Progenitor cell of endocrine pancreas (in vitro differentiated cells): ENCODE measurements around the gene KRTAP9-7. TPM values are rescaled to one million over a fixed set of nuclear protein-coding genes. Genes with fewer than 3 reads are reported as not detected.
"Not testable (repeated sequence)": the region's sequence is repeated elsewhere in the genome, so short reads cannot be mapped to it uniquely, and the experiment has no call there.

Experiments used
- DNase-seq: peaks from one replicate; pipeline ENCODE4 v3.0.0; 2021; ENCODE audit warnings: low spot score; ENCODE audit not compliant: unreplicated experiment
- H3K27ac Mint-ChIP-seq: 2 replicates; pipeline ENCODE4 v1.8.0; 2021; ENCODE audit warnings: mild to moderate bottlenecking, moderate library complexity, mixed read lengths
- H3K27me3 Mint-ChIP-seq: 2 replicates; pipeline ENCODE4 v1.8.0; 2021; ENCODE audit warnings: mixed read lengths
- H3K36me3 Mint-ChIP-seq: 2 replicates; pipeline ENCODE4 v1.8.0; 2022; ENCODE audit warnings: mixed read lengths; ENCODE audit not compliant: insufficient read depth
- H3K4me1 Mint-ChIP-seq: 2 replicates; pipeline ENCODE4 v1.8.0; 2021; ENCODE audit warnings: low read depth, mixed read lengths
- H3K4me3 Mint-ChIP-seq: 2 replicates; pipeline ENCODE4 v1.8.0; 2021; ENCODE audit warnings: low read depth, mild to moderate bottlenecking, moderate library complexity, mixed read lengths
- H3K9me3 Mint-ChIP-seq: 2 replicates; pipeline ENCODE4 v1.8.0; 2021; ENCODE audit warnings: low read depth, mixed read lengths
- long read RNA-seq: library from polyadenylated mRNA; unstranded; transcript quantifications from one replicate; pipeline ENCODE4 v2.0.0, GENCODE V29; 2020
- total RNA-seq: library from RNA; stranded (reverse); gene quantifications from 2 replicates; pipeline ENCODE4 v1.2.1, GENCODE V29; 2021
- TF ChIP-seq, protein P1 (sequence below): fragments of 200-600 bp; sonication (generic); IDR thresholded peaks from one replicate; pipeline ENCODE4 v1.5.0; 2021; ENCODE audit warnings: antibody characterized with exemption, mild to moderate bottlenecking; ENCODE audit not compliant: unreplicated experiment

The KRTAP9-7 gene, protein sequence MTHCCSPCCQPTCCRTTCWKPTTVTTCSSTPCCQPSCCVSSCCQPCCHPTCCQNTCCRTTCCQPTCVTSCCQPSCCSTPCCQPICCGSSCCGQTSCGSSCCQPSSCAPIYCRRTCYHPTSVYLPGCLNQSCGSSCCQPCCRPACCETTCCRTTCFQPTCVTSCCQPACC
- not detected in 2 replicates for total RNA-seq
- long read RNA-seq, result 0 reads

GRCh38 chr17:41275648-41276190, at the start of gene KRTAP9-7:
Gene KRTAP9-7 (plus strand): TSS chr17:41275698. CDS start chr17:41275698, 0 bp downstream.
- H3K27ac Mint-ChIP-seq, DNase-seq, H3K9me3 Mint-ChIP-seq, H3K4me1 Mint-ChIP-seq, H3K36me3 Mint-ChIP-seq, H3K4me3 Mint-ChIP-seq: not testable (repeated sequence)
- H3K27me3 Mint-ChIP-seq, result peaks cover 15% of the 10 kb centered on the region

GRCh38 chr17:41226051-41226450, 49.4 kb upstream of the KRTAP9-7 start:
- Mint-ChIP-seq H3K27me3 (peaks cover 19% of the 10 kb centered on the region), H3K9me3 (no peaks in the 10 kb centered on the region), H3K27ac (no peak overlapping the region), H3K4me1 (no peaks in the 10 kb centered on the region), H3K36me3 (no peaks in the 10 kb centered on the region), H3K4me3 (no peak overlapping the region)
- TF ChIP-seq, protein P1, sequence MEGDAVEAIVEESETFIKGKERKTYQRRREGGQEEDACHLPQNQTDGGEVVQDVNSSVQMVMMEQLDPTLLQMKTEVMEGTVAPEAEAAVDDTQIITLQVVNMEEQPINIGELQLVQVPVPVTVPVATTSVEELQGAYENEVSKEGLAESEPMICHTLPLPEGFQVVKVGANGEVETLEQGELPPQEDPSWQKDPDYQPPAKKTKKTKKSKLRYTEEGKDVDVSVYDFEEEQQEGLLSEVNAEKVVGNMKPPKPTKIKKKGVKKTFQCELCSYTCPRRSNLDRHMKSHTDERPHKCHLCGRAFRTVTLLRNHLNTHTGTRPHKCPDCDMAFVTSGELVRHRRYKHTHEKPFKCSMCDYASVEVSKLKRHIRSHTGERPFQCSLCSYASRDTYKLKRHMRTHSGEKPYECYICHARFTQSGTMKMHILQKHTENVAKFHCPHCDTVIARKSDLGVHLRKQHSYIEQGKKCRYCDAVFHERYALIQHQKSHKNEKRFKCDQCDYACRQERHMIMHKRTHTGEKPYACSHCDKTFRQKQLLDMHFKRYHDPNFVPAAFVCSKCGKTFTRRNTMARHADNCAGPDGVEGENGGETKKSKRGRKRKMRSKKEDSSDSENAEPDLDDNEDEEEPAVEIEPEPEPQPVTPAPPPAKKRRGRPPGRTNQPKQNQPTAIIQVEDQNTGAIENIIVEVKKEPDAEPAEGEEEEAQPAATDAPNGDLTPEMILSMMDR, result no peak
- DNase-seq, result no peak

DNA sequence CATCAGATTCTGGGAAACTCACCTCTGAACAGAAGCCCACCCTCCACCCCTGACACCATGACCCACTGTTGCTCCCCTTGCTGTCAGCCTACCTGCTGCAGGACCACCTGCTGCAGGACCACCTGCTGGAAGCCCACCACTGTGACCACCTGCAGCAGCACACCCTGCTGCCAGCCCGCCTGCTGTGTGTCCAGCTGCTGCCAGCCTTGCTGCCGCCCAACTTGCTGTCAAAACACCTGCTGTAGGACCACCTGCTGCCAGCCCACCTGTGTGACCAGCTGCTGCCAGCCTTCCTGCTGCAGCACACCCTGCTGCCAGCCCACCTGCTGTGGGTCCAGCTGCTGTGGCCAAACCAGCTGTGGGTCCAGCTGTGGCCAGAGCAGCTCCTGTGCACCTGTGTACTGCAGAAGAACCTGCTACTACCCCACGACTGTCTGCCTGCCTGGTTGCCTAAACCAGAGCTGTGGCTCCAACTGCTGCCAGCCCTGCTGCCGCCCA, 48.9 kb upstream of the KRTAP9-7 start, which contains the start of gene KRTAP9-2:
TSS of gene KRTAP9-2 (plus strand) at position 51 of the 498 bp plus-strand sequence. CDS start at position 58, 7 bp downstream.
- not testable (repeated sequence) for DNase-seq, H3K9me3 Mint-ChIP-seq, H3K4me3 Mint-ChIP-seq, H3K4me1 Mint-ChIP-seq, H3K27ac Mint-ChIP-seq, H3K36me3 Mint-ChIP-seq
- H3K27me3 Mint-ChIP-seq, result peaks cover 20% of the 10 kb centered on the region

- Mint-ChIP-seq H3K9me3 (no peaks in the 10 kb centered on the region), H3K27me3 (peaks cover 40% of the 10 kb centered on the region), H3K4me1 (no peaks in the 10 kb centered on the region), H3K36me3 (no peaks in the 10 kb centered on the region), H3K27ac (no peak overlapping the region), H3K4me3 (no peak overlapping the region)
- TF ChIP-seq, protein P1, result no peak
- no peak for DNase-seq
Measured at GRCh38 chr17:41230094-41230493, 45.4 kb upstream of the KRTAP9-7 start.

GRCh38 chr17:41231731-41232130, 43.8 kb upstream of the KRTAP9-7 start:
- no peak overlapping the region for H3K4me3 Mint-ChIP-seq
- no peaks in the 10 kb centered on the region for H3K36me3 Mint-ChIP-seq
- no peak for DNase-seq
- H3K9me3 Mint-ChIP-seq, result no peaks in the 10 kb centered on the region
- no peak overlapping the region for H3K27ac Mint-ChIP-seq
- no peaks in the 10 kb centered on the region for H3K4me1 Mint-ChIP-seq
- H3K27me3 Mint-ChIP-seq, result peaks cover 52% of the 10 kb centered on the region
- TF ChIP-seq, protein P1, result no peak

DNA sequence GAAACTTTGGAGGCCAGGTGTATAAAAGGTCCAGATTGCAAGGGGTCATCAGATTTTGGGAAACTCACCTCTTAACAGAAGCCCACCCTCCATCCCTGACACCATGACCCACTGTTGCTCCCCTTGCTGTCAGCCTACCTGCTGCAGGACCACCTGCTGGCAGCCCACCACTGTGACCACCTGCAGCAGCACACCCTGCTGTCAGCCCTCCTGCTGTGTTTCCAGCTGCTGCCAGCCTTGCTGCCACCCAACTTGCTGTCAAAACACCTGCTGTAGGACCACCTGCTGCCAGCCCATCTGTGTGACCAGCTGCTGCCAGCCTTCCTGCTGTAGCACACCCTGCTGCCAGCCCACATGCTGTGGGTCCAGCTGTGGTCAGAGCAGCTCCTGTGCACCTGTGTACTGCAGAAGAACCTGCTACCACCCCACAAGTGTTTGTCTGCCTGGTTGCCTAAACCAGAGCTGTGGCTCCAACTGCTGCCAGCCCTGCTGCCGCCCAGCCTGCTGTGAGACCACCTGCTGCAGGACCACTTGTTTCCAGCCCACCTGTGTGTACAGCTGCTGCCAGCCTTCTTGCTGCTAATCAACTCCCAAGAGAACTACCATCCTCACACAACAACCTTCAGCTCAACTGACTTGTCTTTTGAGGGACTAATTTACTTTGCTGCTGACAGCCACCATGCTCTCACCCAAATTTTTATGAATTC, 42.9 kb upstream of the KRTAP9-7 start, which contains the start of gene KRTAP9-3:
TSS of gene KRTAP9-3 (plus strand) at position 51 of the 707 bp plus-strand sequence. CDS start at position 104, 53 bp downstream.
- H3K27ac Mint-ChIP-seq, H3K4me3 Mint-ChIP-seq: not testable (repeated sequence)

DNA sequence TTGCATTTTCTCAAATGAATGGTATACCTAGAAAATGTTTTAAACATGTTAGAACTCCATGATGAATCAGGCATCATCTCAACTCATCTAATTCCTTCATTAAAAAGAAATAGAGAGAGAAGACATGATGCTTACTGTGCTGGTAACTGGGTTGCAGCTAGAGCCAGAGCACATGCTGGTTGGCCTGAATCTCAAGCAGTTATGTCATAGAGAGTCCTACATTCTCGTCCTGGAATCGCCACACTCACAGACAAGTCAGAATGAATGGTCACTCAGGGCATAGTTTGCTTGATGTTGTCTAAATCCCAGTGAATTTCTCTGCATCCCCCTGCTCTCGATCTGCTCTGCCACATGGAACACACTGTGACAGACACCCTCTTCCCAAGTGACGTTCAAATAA, 38.4 kb upstream of the KRTAP9-7 start:
- H3K36me3 Mint-ChIP-seq, result not testable (repeated sequence)

More for the DNA sequence above, 42.9 kb upstream of the KRTAP9-7 start, which contains the start of gene KRTAP9-3:
- H3K36me3 Mint-ChIP-seq, DNase-seq, H3K9me3 Mint-ChIP-seq, H3K4me1 Mint-ChIP-seq: not testable (repeated sequence)
- H3K27me3 Mint-ChIP-seq, result peaks cover 58% of the 10 kb centered on the region

DNA sequence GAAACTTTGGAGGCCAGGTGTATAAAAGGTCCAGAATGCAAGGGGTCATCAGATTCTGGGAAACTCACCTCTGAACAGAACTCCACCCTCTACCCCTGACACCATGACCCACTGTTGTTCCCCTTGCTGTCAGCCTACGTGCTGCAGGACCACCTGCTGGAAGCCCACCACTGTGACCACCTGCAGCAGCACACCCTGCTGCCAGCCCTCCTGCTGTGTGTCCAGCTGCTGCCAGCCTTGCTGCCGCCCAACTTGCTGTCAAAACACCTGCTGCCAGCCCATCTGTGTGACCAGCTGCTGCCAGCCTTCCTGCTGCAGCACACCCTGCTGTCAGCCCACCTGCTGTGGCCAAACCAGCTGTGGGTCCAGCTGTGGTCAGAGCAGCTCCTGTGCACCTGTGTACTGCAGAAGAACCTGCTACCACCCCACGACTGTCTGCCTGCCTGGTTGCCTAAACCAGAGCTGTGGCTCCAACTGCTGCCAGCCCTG, 37.5 kb upstream of the KRTAP9-7 start, which contains the start of gene KRTAP9-8:
TSS of gene KRTAP9-8 (plus strand) at position 51 of the 489 bp plus-strand sequence. CDS start at position 104, 53 bp downstream.
- H3K4me1 Mint-ChIP-seq, DNase-seq, H3K4me3 Mint-ChIP-seq, H3K27ac Mint-ChIP-seq, H3K36me3 Mint-ChIP-seq: not testable (repeated sequence)
- peaks cover 50% of the 10 kb centered on the region for H3K27me3 Mint-ChIP-seq
- peaks cover 20% of the 10 kb centered on the region for H3K9me3 Mint-ChIP-seq

More for the DNA sequence above, 38.4 kb upstream of the KRTAP9-7 start:
- not testable (repeated sequence) for H3K4me1 Mint-ChIP-seq, DNase-seq, H3K4me3 Mint-ChIP-seq, H3K27ac Mint-ChIP-seq
- H3K27me3 Mint-ChIP-seq, result peaks cover 53% of the 10 kb centered on the region
- H3K9me3 Mint-ChIP-seq, result peaks cover 13% of the 10 kb centered on the region

DNA sequence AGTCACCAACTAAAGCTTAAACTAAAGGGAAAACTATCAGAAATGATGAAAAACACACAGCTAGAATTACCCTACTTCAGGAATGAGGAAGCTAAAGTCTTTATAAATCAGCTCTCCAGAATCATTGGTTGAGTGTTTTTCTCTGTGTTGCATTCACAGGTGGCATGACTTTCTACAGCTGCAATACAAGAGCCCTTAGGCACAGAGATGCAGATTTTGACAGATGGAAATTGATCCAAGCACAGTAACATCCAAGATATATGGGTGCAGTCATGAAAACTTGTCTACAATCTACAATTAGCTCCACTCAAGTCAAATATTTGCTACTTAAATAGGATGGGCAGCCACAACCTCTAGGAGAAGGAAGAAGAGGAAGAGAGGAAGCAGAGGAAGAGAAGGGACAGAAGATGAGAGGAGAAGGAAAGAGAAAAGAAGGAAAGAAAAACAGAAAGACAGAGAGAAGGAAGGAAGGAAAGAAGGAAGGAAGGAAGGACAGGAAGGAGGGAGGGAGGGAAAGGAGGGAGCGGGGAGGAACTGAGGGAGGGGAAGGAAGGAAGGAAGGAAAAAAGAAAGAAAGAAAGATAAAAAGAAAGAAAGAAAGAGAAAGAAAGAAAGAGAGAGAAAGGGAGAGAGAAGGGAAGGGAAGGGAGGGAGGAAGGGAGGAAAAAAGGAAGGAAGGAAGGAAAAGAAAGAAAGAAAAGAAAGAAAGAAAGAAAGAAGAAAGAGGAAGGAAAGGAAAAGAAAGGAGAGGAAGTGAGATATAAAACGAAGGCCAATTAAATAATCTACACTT, 28.3 kb upstream of the KRTAP9-7 start:
- not testable (repeated sequence) for H3K4me3 Mint-ChIP-seq, DNase-seq, H3K9me3 Mint-ChIP-seq, H3K36me3 Mint-ChIP-seq, H3K27ac Mint-ChIP-seq, H3K4me1 Mint-ChIP-seq
- H3K27me3 Mint-ChIP-seq, result peaks cover 51% of the 10 kb centered on the region
